A673 (cell line): Measurements from ENCODE around the gene ATP4A. TPM values are rescaled to one million over a fixed set of nuclear protein-coding genes. Genes with fewer than 3 reads are reported as not detected.

Experiments
- BruUV-seq: library from RNA; stranded (reverse); fragments of 400-500 nt; replicated peaks from 2 replicates; lab custom pipeline; 2021; lab: Mats Ljungman, UMichigan
- CTCF ChIA-PET: fragments of 300-600 bp; sonication (Branson Sonifier 250); formaldehyde crosslinking; loops from one replicate; lab custom pipeline; 2022; ENCODE audit warnings: antibody characterized with exemption; lab: Charles Lee
- POLR2A ChIA-PET: fragments of 300-600 bp; sonication (Branson Sonifier 250); formaldehyde crosslinking; loops from one replicate; lab custom pipeline; 2022; ENCODE audit warnings: antibody characterized with exemption; ENCODE audit not compliant: low non-redundant PET; lab: Charles Lee
- DNase-seq: peaks from one replicate; pipeline ENCODE4 v3.0.0-alpha.2; 2015; ENCODE audit warnings: low spot score
- H3K27ac ChIP-seq: fragments of 200-600 bp; sonication (generic); 2 replicates; pipeline ENCODE4 v1.5.1; 2016; ENCODE audit warnings: mixed run types, low read depth, mild to moderate bottlenecking, mixed read lengths, antibody characterized with exemption, low read length; ENCODE audit not compliant: poor library complexity, severe bottlenecking
- H3K27me3 ChIP-seq: fragments of 200-600 bp; sonication (generic); replicated peaks from 2 replicates; pipeline ENCODE4 v1.6.1; 2017; ENCODE audit warnings: mixed run types, low read depth, mild to moderate bottlenecking, mixed read lengths, antibody characterized with exemption, low read length; ENCODE audit not compliant: insufficient read depth, poor library complexity
- H3K36me3 ChIP-seq: fragments of 200-600 bp; sonication (generic); 2 replicates; pipeline ENCODE4 v1.6.1; 2016; ENCODE audit warnings: mixed run types, mild to moderate bottlenecking, mixed read lengths, antibody characterized with exemption, low read length; ENCODE audit not compliant: insufficient read depth, poor library complexity, severe bottlenecking
- H3K4me1 ChIP-seq: fragments of 200-600 bp; sonication (generic); 2 replicates; pipeline ENCODE4 v1.6.1; 2017; ENCODE audit warnings: mixed run types, mild to moderate bottlenecking, mixed read lengths, antibody characterized with exemption, low read length; ENCODE audit not compliant: insufficient read depth, poor library complexity, severe bottlenecking
- H3K4me3 ChIP-seq: fragments of 200-600 bp; sonication (generic); 2 replicates; pipeline ENCODE4 v1.5.1; 2016; ENCODE audit warnings: low read depth, mixed run types, mild to moderate bottlenecking, mixed read lengths, low read length; ENCODE audit not compliant: poor library complexity, severe bottlenecking
- H3K9me3 ChIP-seq: fragments of 200-600 bp; sonication (generic); 2 replicates; pipeline ENCODE4 v1.6.1; 2016; ENCODE audit warnings: mixed run types, low read depth, mild to moderate bottlenecking, mixed read lengths, antibody characterized with exemption, low read length; ENCODE audit not compliant: poor library complexity, severe bottlenecking
- CTCF ChIP-seq: fragments of 300-800, 200-600 bp; sonication (generic); conservative IDR thresholded peaks from 2 replicates; pipeline ENCODE4 v1.5.1; 2017; ENCODE audit warnings: low read depth, mild to moderate bottlenecking, antibody characterized with exemption, low read length, moderate library complexity, mixed read lengths
- EZH2 ChIP-seq: fragments of 200-600 bp; sonication (generic); IDR thresholded peaks from 2 replicates; pipeline ENCODE4 v1.6.1; 2017; ENCODE audit warnings: borderline replicate concordance, low read depth, mild to moderate bottlenecking, mixed read lengths, antibody characterized with exemption, low read length; ENCODE audit not compliant: poor library complexity, severe bottlenecking
- intact Hi-C: fragments of 100-400 bp; cut with micrococcal nuclease; formaldehyde crosslinking; loops from one replicate; pipeline ENCODE4 v1.10.0; 2022; ENCODE audit not compliant: unreplicated experiment
- total RNA-seq: library from RNA; stranded (reverse); gene quantifications from 2 replicates; pipeline ENCODE4 v1.2.3, GENCODE V29; 2021

The ATP4A gene
- total RNA-seq, 1 experiment from 2014 or later, result not detected

GRCh38 chr19:35561436-35561835 is 2.0 kb downstream of the ATP4A start:
- BruUV-seq, result no TSS peak
- intact Hi-C loops, result no loop called here
- CTCF ChIA-PET, result no interaction called here
- peaks cover 22% of the 10 kb centered on the region for H3K27me3 ChIP-seq
- H3K9me3 ChIP-seq, result no peaks in the 10 kb centered on the region
- no peak overlapping the region for H3K27ac ChIP-seq
- no peaks in the 10 kb centered on the region for H3K4me1 ChIP-seq
- TF ChIP-seq CTCF (no peak), EZH2 (no peak)
- H3K4me3 ChIP-seq, result no peak overlapping the region
- no peak for DNase-seq
- POLR2A ChIA-PET, result no interaction called here
- H3K36me3 ChIP-seq, result no peaks in the 10 kb centered on the region

GRCh38 chr19:35560677-35561076 is 2.8 kb downstream of the ATP4A start:
- CTCF ChIA-PET, result no interaction called here
- H3K27me3 ChIP-seq, result peaks cover 22% of the 10 kb centered on the region

GRCh38 chr19:35560271-35560670 is 3.2 kb downstream of the ATP4A start:
- ChIA-PET CTCF (no interaction called here), POLR2A (no interaction called here)
- no peak for DNase-seq
- Histone ChIP-seq H3K9me3 (no peaks in the 10 kb centered on the region), H3K36me3 (no peaks in the 10 kb centered on the region), H3K27me3 (peaks cover 22% of the 10 kb centered on the region), H3K4me1 (no peaks in the 10 kb centered on the region), H3K4me3 (no peak overlapping the region), H3K27ac (no peak overlapping the region)
- TF ChIP-seq EZH2, result no peak
- TF ChIP-seq CTCF, result no peak
- intact Hi-C loops, result no loop called here
- BruUV-seq, result no TSS peak

More at GRCh38 chr19:35560677-35561076, 2.8 kb downstream of the ATP4A start:
- intact Hi-C loops, result no loop called here
- POLR2A ChIA-PET, result no interaction called here
- no TSS peak for BruUV-seq
- Histone ChIP-seq H3K4me3 (no peak overlapping the region), H3K9me3 (no peaks in the 10 kb centered on the region), H3K36me3 (no peaks in the 10 kb centered on the region), H3K27ac (no peak overlapping the region), H3K4me1 (no peaks in the 10 kb centered on the region)
- no peak for TF ChIP-seq CTCF
- no peak for TF ChIP-seq EZH2
- DNase-seq, result no peak
